Keratinocyte (primary cell): ENCODE results near the gene TRPC4. TPM values are rescaled to one million over a fixed set of nuclear protein-coding genes. Genes with fewer than 3 reads are reported as not detected.

Experiments
- DNase-seq: peaks from one replicate; pipeline ENCODE4 v3.0.0-alpha.2; 2011; ENCODE audit warnings: low read depth, missing footprints, low spot score
- FAIRE-seq: peaks from 2 replicates; lab custom pipeline; 2011; peaks lifted over from hg19 to GRCh38; lab: Jason Lieb, UNC
- H2AFZ ChIP-seq: 2 replicates; pipeline ENCODE4 v1.6.0; 2012; ENCODE audit warnings: low read length, control low read depth, inconsistent platforms; ENCODE audit not compliant: control insufficient read depth
- H3K27ac ChIP-seq: 2 replicates; pipeline ENCODE4 v1.5.1; 2011; ENCODE audit warnings: low read length; ENCODE audit not compliant: control insufficient read depth, insufficient read depth
- H3K27me3 ChIP-seq: 3 replicates; pipeline ENCODE4 v1.6.0; 2011; ENCODE audit warnings: low read length; ENCODE audit not compliant: control insufficient read depth, insufficient read depth; ENCODE audit errors: extremely low read depth
- H3K36me3 ChIP-seq, 2 experiments: 2 replicates in 1 of 2; 3 replicates in 1 of 2; pipeline ENCODE4 v1.5.1; 2011; ENCODE audit warnings: low read length in 2 of 2, mild to moderate bottlenecking in 1 of 2; ENCODE audit not compliant: control insufficient read depth in 2 of 2, insufficient read depth in 2 of 2; ENCODE audit errors: extremely low read depth in 1 of 2
- H3K4me1 ChIP-seq: 3 replicates; pipeline ENCODE4 v1.5.1; 2011; ENCODE audit warnings: low read length; ENCODE audit not compliant: control insufficient read depth, insufficient read depth; ENCODE audit errors: extremely low read depth
- H3K4me2 ChIP-seq: 3 replicates; pipeline ENCODE4 v1.6.0; 2011; ENCODE audit warnings: low read depth, low read length; ENCODE audit not compliant: control insufficient read depth, insufficient read depth; ENCODE audit errors: extremely low read depth
- H3K4me3 ChIP-seq, 3 experiments: fragments of 200-600 bp in 1 of 3; sonication (generic) in 1 of 3; 2 replicates in 2 of 3; 3 replicates in 1 of 3; pipeline ENCODE4 v1.5.1; 2011 to 2016; ENCODE audit warnings: low read length in 3 of 3, mild to moderate bottlenecking in 3 of 3, control low read depth in 2 of 3, inconsistent platforms in 1 of 3, low read depth in 1 of 3, mixed read lengths in 1 of 3, mixed run types in 1 of 3, moderate library complexity in 1 of 3; ENCODE audit not compliant: control insufficient read depth in 2 of 3, insufficient read depth in 2 of 3; ENCODE audit errors: extremely low read depth in 1 of 3
- H3K79me2 ChIP-seq: 2 replicates; pipeline ENCODE4 v1.6.0; 2012; ENCODE audit warnings: low read length; ENCODE audit not compliant: control insufficient read depth, insufficient read depth
- H3K9ac ChIP-seq: 3 replicates; pipeline ENCODE4 v1.6.0; 2011; ENCODE audit warnings: low read length; ENCODE audit not compliant: control insufficient read depth, insufficient read depth; ENCODE audit errors: extremely low read depth
- H3K9me1 ChIP-seq: 3 replicates; pipeline ENCODE4 v1.6.0; 2011; ENCODE audit warnings: low read length; ENCODE audit not compliant: control insufficient read depth, insufficient read depth; ENCODE audit errors: extremely low read depth
- H3K9me3 ChIP-seq: 2 replicates; pipeline ENCODE4 v1.5.1; 2012; ENCODE audit warnings: low read depth, low read length; ENCODE audit not compliant: control insufficient read depth
- H4K20me1 ChIP-seq: 3 replicates; pipeline ENCODE4 v1.6.0; 2011; ENCODE audit warnings: low read length; ENCODE audit not compliant: control insufficient read depth, insufficient read depth; ENCODE audit errors: extremely low read depth
- CTCF ChIP-seq, 3 experiments: IDR thresholded peaks in 1 of 3; conservative IDR thresholded peaks in 1 of 3; optimal IDR thresholded peaks in 1 of 3; 2 replicates in 2 of 3; 3 replicates in 1 of 3; pipeline versions ENCODE3 to v1.5.1; 2011; ENCODE audit warnings: low read length in 3 of 3, mild to moderate bottlenecking in 3 of 3, moderate library complexity in 2 of 3, control low read depth in 1 of 3, inconsistent platforms in 1 of 3; ENCODE audit not compliant: insufficient read depth in 2 of 3; ENCODE audit errors: extremely low read depth in 1 of 3
- EZH2 ChIP-seq: IDR thresholded peaks from one replicate; pipeline ENCODE4 v1.6.1; 2012; ENCODE audit warnings: inconsistent platforms, mild to moderate bottlenecking, low read length, moderate library complexity
- dilution Hi-C: fragments of 300-500 bp; cut with MboI; formaldehyde crosslinking; loops from one replicate; pipeline ENCODE4 v1.7.0; 2020; ENCODE audit warnings: low sequenced_read_pairs; ENCODE audit not compliant: extremely low pct_ligation_motif_present
- polyA plus RNA-seq, 5 experiments: library from polyadenylated mRNA; depleted of rRNA in 3 of 5; stranded (reverse) in 3 of 5; stranded (forward) in 1 of 5; unstranded in 1 of 5; fragments of >200 nt; gene quantifications; 1 replicate in 1 of 5; 2 replicates in 3 of 5; 3 replicates in 1 of 5; pipeline versions ENCODE4 v1.2.1 to v1.2.3, GENCODE V29; 2011 to 2012; ENCODE audit warnings: missing spikeins in 2 of 5, low read depth in 1 of 5, low replicate concordance in 1 of 5

The TRPC4 gene
- polyA plus RNA-seq, 1 donor (not counting 4 experiments of a cell fraction or from before 2014, with no cell fraction given): not detected

DNA sequence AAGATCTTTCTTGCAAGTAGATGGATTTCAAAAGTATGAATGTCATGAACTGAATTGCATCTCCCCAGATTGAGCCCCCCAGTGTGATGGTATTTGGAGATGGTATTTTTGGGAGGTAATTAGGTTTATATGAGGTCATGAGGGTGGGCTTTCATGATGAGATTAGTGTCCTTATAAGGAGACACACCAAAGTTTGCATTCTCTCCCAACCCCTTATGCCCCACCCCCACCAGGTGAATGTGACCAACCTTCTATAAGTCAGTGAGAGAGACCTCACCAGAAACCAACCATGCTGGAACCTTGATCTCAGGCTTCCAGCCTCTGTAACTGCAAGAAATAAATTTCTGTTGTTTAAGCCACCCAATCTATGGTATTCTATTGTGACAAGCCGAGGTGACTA lies 199.7 kb downstream of the TRPC4 start:
- Histone ChIP-seq H3K9me1 (no peaks in the 10 kb centered on the region), H3K36me3 (no peaks in the 10 kb centered on the region), H3K27me3 (no peaks in the 10 kb centered on the region), H3K9me3 (no peaks in the 10 kb centered on the region), H3K9ac (no peak overlapping the region), H3K4me1 (no peaks in the 10 kb centered on the region), H2AFZ (no peak overlapping the region), H3K79me2 (no peaks in the 10 kb centered on the region), H3K4me3 (no peak overlapping the region), H3K27ac (no peak overlapping the region), H3K4me2 (no peak overlapping the region), H4K20me1 (no peaks in the 10 kb centered on the region)
- dilution Hi-C loops: no loop called here
- no peak for DNase-seq
- no peak for FAIRE-seq
- TF ChIP-seq CTCF (optimal IDR thresholded peaks at IDR 0.05 in 1 of 3, IDR thresholded peaks at IDR 0.05 in 1 of 3, conservative IDR thresholded peaks at IDR 0.05 in 1 of 3; ENCODE audit: extremely low read depth in 1 of 3, insufficient read depth in 2 of 3, low read length in 3 of 3) (no peak), EZH2 (no peak)

DNA sequence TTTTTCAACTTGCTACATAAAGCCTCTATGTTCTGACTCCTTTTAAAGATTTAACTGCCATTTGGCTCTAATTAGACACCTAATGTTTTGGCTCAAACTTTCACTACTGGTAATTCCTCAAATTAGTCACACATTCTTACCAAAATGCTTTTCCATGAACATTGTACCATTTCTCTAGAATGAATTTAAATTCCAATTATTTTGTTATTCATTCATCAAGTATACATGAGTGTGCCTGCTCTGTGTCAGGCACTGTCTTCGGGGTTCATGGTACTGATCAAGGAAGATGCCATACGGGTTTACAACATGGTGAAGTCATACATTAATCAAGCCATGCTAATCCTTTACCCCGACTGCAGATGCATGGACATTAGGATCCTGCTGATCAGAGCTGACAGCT lies 201.9 kb downstream of the TRPC4 start:
- Histone ChIP-seq H4K20me1 (no peaks in the 10 kb centered on the region), H3K36me3 (no peaks in the 10 kb centered on the region), H3K4me1 (no peaks in the 10 kb centered on the region), H3K9ac (no peak overlapping the region), H3K27ac (no peak overlapping the region), H3K79me2 (no peaks in the 10 kb centered on the region), H2AFZ (no peak overlapping the region), H3K9me3 (no peaks in the 10 kb centered on the region), H3K9me1 (no peaks in the 10 kb centered on the region), H3K4me3 (no peak overlapping the region), H3K27me3 (no peaks in the 10 kb centered on the region), H3K4me2 (no peak overlapping the region)
- no peak for FAIRE-seq
- TF ChIP-seq CTCF (optimal IDR thresholded peaks at IDR 0.05 in 1 of 3, IDR thresholded peaks at IDR 0.05 in 1 of 3, conservative IDR thresholded peaks at IDR 0.05 in 1 of 3; ENCODE audit: extremely low read depth in 1 of 3, insufficient read depth in 2 of 3, low read length in 3 of 3) (no peak), EZH2 (no peak)
- no peak for DNase-seq
- dilution Hi-C loops: no loop called here
